GM23248 (cell line): ENCODE results near the gene CTTNBP2. TPM values are rescaled to one million over a fixed set of nuclear protein-coding genes. Genes with fewer than 3 reads are reported as not detected.

Experiments
- DNase-seq: peaks from one replicate; pipeline ENCODE4 v3.0.0-alpha.2; 2015
- H2AFZ ChIP-seq: fragments of 200-600 bp; sonication (generic); 2 replicates; pipeline ENCODE4 v1.6.1; 2016; ENCODE audit warnings: antibody characterized with exemption
- H3F3A ChIP-seq: fragments of 200-600 bp; sonication (generic); 2 replicates; pipeline ENCODE4 v1.6.1; 2016; ENCODE audit warnings: mild to moderate bottlenecking, antibody characterized with exemption, mixed run types; ENCODE audit not compliant: insufficient read depth
- H3K27ac ChIP-seq: fragments of 200-600 bp; sonication (generic); 2 replicates; pipeline ENCODE4 v1.5.1; 2016; ENCODE audit warnings: mild to moderate bottlenecking
- H3K27me3 ChIP-seq: fragments of 200-600 bp; sonication (generic); replicated peaks from 2 replicates; pipeline ENCODE4 v1.6.1; 2016; ENCODE audit warnings: mild to moderate bottlenecking; ENCODE audit not compliant: insufficient read depth
- H3K36me3 ChIP-seq: fragments of 200-600 bp; sonication (generic); 2 replicates; pipeline ENCODE4 v1.6.1; 2016; ENCODE audit warnings: low read depth, mild to moderate bottlenecking
- H3K4me1 ChIP-seq: fragments of 200-600 bp; sonication (generic); 2 replicates; pipeline ENCODE4 v1.6.1; 2016; ENCODE audit warnings: mild to moderate bottlenecking; ENCODE audit not compliant: insufficient read depth
- H3K4me2 ChIP-seq: fragments of 200-600 bp; sonication (generic); one replicate; pipeline ENCODE4 v1.6.1; 2016; ENCODE audit warnings: mild to moderate bottlenecking; ENCODE audit not compliant: unreplicated experiment
- H3K4me3 ChIP-seq: fragments of 200-600 bp; sonication (generic); 2 replicates; pipeline ENCODE4 v1.5.1; 2016; ENCODE audit warnings: mild to moderate bottlenecking
- H3K79me2 ChIP-seq: fragments of 200-600 bp; sonication (generic); 2 replicates; pipeline ENCODE4 v1.6.1; 2016; ENCODE audit warnings: mild to moderate bottlenecking; ENCODE audit not compliant: insufficient read depth
- H3K9ac ChIP-seq: fragments of 200-600 bp; sonication (generic); 2 replicates; pipeline ENCODE4 v1.6.1; 2016; ENCODE audit warnings: mild to moderate bottlenecking
- H3K9me2 ChIP-seq: fragments of 200-600 bp; sonication (generic); 2 replicates; pipeline ENCODE4 v1.6.1; 2016; ENCODE audit warnings: mixed run types, mild to moderate bottlenecking, moderate library complexity; ENCODE audit not compliant: insufficient read depth
- H3K9me3 ChIP-seq: fragments of 200-600 bp; sonication (generic); one replicate; pipeline ENCODE4 v1.6.1; 2017; ENCODE audit warnings: low read depth
- H4K20me1 ChIP-seq: fragments of 200-600 bp; sonication (generic); 2 replicates; pipeline ENCODE4 v1.6.0; 2016; ENCODE audit not compliant: insufficient read depth
- EZH2 ChIP-seq: fragments of 200-600 bp; sonication (generic); IDR thresholded peaks from 2 replicates; pipeline ENCODE4 v1.6.1; 2018; ENCODE audit warnings: antibody characterized with exemption, mild to moderate bottlenecking; ENCODE audit not compliant: insufficient read depth, poor library complexity, severe bottlenecking
- EZH2phosphoT487 ChIP-seq: fragments of 200-600 bp; sonication (generic); IDR thresholded peaks from 2 replicates; pipeline ENCODE4 v1.6.1; 2018; ENCODE audit warnings: antibody characterized with exemption, moderate library complexity, mild to moderate bottlenecking, low read depth; ENCODE audit not compliant: insufficient read depth
- WGBS, 2 experiments: methylation state at CpG; one replicate each; pipeline ENCODE4 v1.1.6; 2015 to 2017; ENCODE audit warnings: low lambda C conversion rate in 2 of 2, low coverage in 1 of 2; ENCODE audit errors: missing lambda C conversion rate in 2 of 2; 5-methylcytosine and 5-hydroxymethylcytosine counted together
- in situ Hi-C: fragments of 300-500 bp; cut with MboI; formaldehyde crosslinking; loops from 2 replicates; pipeline ENCODE4 v1.15.0; 2020
- polyA plus RNA-seq: library from polyadenylated mRNA; unstranded; fragments of >200 nt; fragmentation: Nextera tagmentation; extraction: Ambion mirVana; gene quantifications from 2 replicates; pipeline ENCODE4 v1.2.1, GENCODE V29; 2016
- total RNA-seq: library from RNA; depleted of rRNA; stranded (reverse); fragments of >200 nt; shearing (Covaris generic); gene quantifications from 2 replicates; pipeline ENCODE4 v1.2.3, GENCODE V29; 2014

CTTNBP2 gene
- total and polyA plus RNA-seq, 2 experiments from 2014 or later = not detected

- no peaks in the 10 kb centered on the region for H3K9me2 ChIP-seq
- H3K4me1 ChIP-seq = no peaks in the 10 kb centered on the region
- no peaks in the 10 kb centered on the region for H3K9me3 ChIP-seq
- no peak overlapping the region for H3K4me3 ChIP-seq
- H3K79me2 ChIP-seq = no peaks in the 10 kb centered on the region
- TF ChIP-seq EZH2 = no peak
- no peak for TF ChIP-seq EZH2phosphoT487
- no peaks in the 10 kb centered on the region for H3K27me3 ChIP-seq
- H3K36me3 ChIP-seq = no peaks in the 10 kb centered on the region
- in situ Hi-C loops = no loop called here
- H4K20me1 ChIP-seq = no peaks in the 10 kb centered on the region
- no peak overlapping the region for H3K9ac ChIP-seq
- no peak for DNase-seq
- no peak overlapping the region for H3K4me2 ChIP-seq
- H3K27ac ChIP-seq = no peak overlapping the region
- no peaks in the 10 kb centered on the region for H3F3A ChIP-seq
- no peak overlapping the region for H2AFZ ChIP-seq
Observed at GRCh38 chr7:117776224-117776623, 97.0 kb downstream of the CTTNBP2 start.

- H3K9me2 ChIP-seq = no peaks in the 10 kb centered on the region
- H3K36me3 ChIP-seq = no peaks in the 10 kb centered on the region
- H3K4me2 ChIP-seq = no peak overlapping the region
- H3K4me1 ChIP-seq = no peaks in the 10 kb centered on the region
- no peaks in the 10 kb centered on the region for H3F3A ChIP-seq
- H3K27ac ChIP-seq = no peak overlapping the region
- no peak overlapping the region for H3K4me3 ChIP-seq
- no peaks in the 10 kb centered on the region for H4K20me1 ChIP-seq
- WGBS, 2 experiments = 6 to 9% methylated on average over 2 of the region's 2 CpGs
- no peaks in the 10 kb centered on the region for H3K79me2 ChIP-seq
- no peak for DNase-seq
- no peak overlapping the region for H3K9ac ChIP-seq
- in situ Hi-C loops = no loop called here
- no peak overlapping the region for H2AFZ ChIP-seq
- H3K9me3 ChIP-seq = no peaks in the 10 kb centered on the region
- no peaks in the 10 kb centered on the region for H3K27me3 ChIP-seq
- TF ChIP-seq EZH2 (no peak), EZH2phosphoT487 (no peak)
Observed at GRCh38 chr7:117775801-117776200, 97.4 kb downstream of the CTTNBP2 start.

- no peak overlapping the region for H2AFZ ChIP-seq
- WGBS, 2 experiments = 2 to 7% methylated on average over 1 of the region's 1 CpG
- H4K20me1 ChIP-seq = no peaks in the 10 kb centered on the region
- H3K4me1 ChIP-seq = no peaks in the 10 kb centered on the region
- TF ChIP-seq EZH2 (no peak), EZH2phosphoT487 (no peak)
- H3K9ac ChIP-seq = no peak overlapping the region
- H3K27ac ChIP-seq = no peak overlapping the region
- H3K27me3 ChIP-seq = no peaks in the 10 kb centered on the region
- no peaks in the 10 kb centered on the region for H3F3A ChIP-seq
- no peak overlapping the region for H3K4me3 ChIP-seq
- no peak for DNase-seq
- H3K9me2 ChIP-seq = no peaks in the 10 kb centered on the region
- H3K79me2 ChIP-seq = no peaks in the 10 kb centered on the region
- H3K4me2 ChIP-seq = no peak overlapping the region
- H3K36me3 ChIP-seq = no peaks in the 10 kb centered on the region
- in situ Hi-C loops = no loop called here
- H3K9me3 ChIP-seq = no peaks in the 10 kb centered on the region
Observed at GRCh38 chr7:117774943-117775342, 98.3 kb downstream of the CTTNBP2 start.

DNA sequence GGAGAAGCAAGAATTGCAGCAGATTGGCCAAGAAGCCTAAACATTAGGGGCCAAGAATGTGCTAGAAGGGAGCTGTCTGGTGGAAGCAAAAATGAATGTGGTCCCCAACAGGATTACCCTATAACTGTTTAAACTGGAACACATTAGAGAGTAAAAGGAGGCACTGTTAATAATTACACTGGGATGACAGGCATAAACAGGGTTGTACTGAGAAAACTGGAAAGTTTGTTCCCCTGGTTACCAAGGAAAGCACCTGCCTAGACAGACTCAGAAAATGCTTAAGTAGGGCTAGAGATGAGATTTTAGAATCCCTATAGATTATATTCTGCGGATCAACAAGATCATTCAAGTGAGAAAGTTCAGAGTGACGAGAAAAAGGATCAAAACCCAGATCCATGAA is 100.8 kb downstream of the CTTNBP2 start:
- Histone ChIP-seq H3K27me3 (no peaks in the 10 kb centered on the region), H3F3A (no peaks in the 10 kb centered on the region), H3K36me3 (no peaks in the 10 kb centered on the region), H3K27ac (no peak overlapping the region), H3K9ac (no peak overlapping the region), H3K79me2 (no peaks in the 10 kb centered on the region), H3K9me2 (no peaks in the 10 kb centered on the region), H4K20me1 (no peaks in the 10 kb centered on the region), H3K4me1 (no peaks in the 10 kb centered on the region), H3K4me3 (no peak overlapping the region), H3K9me3 (no peaks in the 10 kb centered on the region), H2AFZ (no peak overlapping the region), H3K4me2 (no peak overlapping the region)
- in situ Hi-C loops = no loop called here
- WGBS, 2 experiments = 17 to 19% methylated on average over 2 of the region's 2 CpGs
- no peak for DNase-seq
- no peak for TF ChIP-seq EZH2phosphoT487
- TF ChIP-seq EZH2 = no peak

GRCh38 chr7:117771756-117772155 is 101.5 kb downstream of the CTTNBP2 start:
- Histone ChIP-seq H3K9me2 (no peaks in the 10 kb centered on the region), H2AFZ (no peak overlapping the region), H3K9me3 (no peaks in the 10 kb centered on the region), H3K79me2 (no peaks in the 10 kb centered on the region), H3K4me2 (no peak overlapping the region), H3K4me3 (no peak overlapping the region), H3K27ac (no peak overlapping the region), H3K9ac (no peak overlapping the region), H3K4me1 (no peaks in the 10 kb centered on the region), H3F3A (no peaks in the 10 kb centered on the region), H3K36me3 (no peaks in the 10 kb centered on the region), H4K20me1 (no peaks in the 10 kb centered on the region), H3K27me3 (no peaks in the 10 kb centered on the region)
- 59 to 69% methylated on average over 4 of the region's 4 CpGs for WGBS, 2 experiments
- DNase-seq = no peak
- TF ChIP-seq EZH2 = no peak
- no peak for TF ChIP-seq EZH2phosphoT487
- in situ Hi-C loops = no loop called here
